Measurements from ENCODE around the gene CNTNAP2. TPM values are rescaled to one million over a fixed set of nuclear protein-coding genes. Genes with fewer than 3 reads are reported as not detected.

The CNTNAP2 gene
- total and polyA plus RNA-seq, 2 of the 8 experiments (the other 6 are each of a cell fraction or from before 2014, with no cell fraction given) = 27.9 to 71.0 TPM

- Histone ChIP-seq H2AK5ac (ENCODE audit: low read depth, low read length) (no peak overlapping the region), H4K8ac (ENCODE audit: extremely low read depth, insufficient read depth, low read length) (no peak overlapping the region), H3K27me3 (replicated peaks in 1 of 4; ENCODE audit: control insufficient read depth in 3 of 4, extremely low read depth in 1 of 4, insufficient read depth in 3 of 4, low read length in 3 of 4) (no peaks in the 10 kb centered on the region), H3K18ac (ENCODE audit: extremely low read depth, low read length) (no peak overlapping the region), H3K23me2 (ENCODE audit: low read depth, low read length) (no peaks in the 10 kb centered on the region), H3K9me3 (ENCODE audit: insufficient read depth in 2 of 2, low read depth in 1 of 2, low read length in 1 of 2) (no peaks in the 10 kb centered on the region), H3K56ac (replicated peaks; ENCODE audit: insufficient read length, low read depth, low read length) (no peak overlapping the region), H3K79me1 (ENCODE audit: low read depth, low read length) (no peaks in the 10 kb centered on the region), H4K91ac (replicated peaks; ENCODE audit: insufficient read length, low read length) (no peak overlapping the region), H3K9ac (replicated peaks in 1 of 4; ENCODE audit: extremely low read depth in 1 of 4, low read depth in 3 of 4, low read length in 3 of 4) (no peak overlapping the region), H4K5ac (ENCODE audit: insufficient read length, low read depth, low read length) (no peak overlapping the region), H3K14ac (ENCODE audit: insufficient read length) (no peak overlapping the region), H2BK20ac (ENCODE audit: low read length) (no peak overlapping the region), H2AFZ (ENCODE audit: low read length) (no peak overlapping the region), H3K79me2 (ENCODE audit: control insufficient read depth in 1 of 2, insufficient read depth in 2 of 2, low read length in 2 of 2) (no peaks in the 10 kb centered on the region), H3K4ac (replicated peaks; ENCODE audit: insufficient read length, low read depth, low read length) (no peak overlapping the region), H3K4me2 (ENCODE audit: insufficient read depth in 1 of 2, low read depth in 2 of 2, low read length in 2 of 2) (no peak overlapping the region), H3K27ac (ENCODE audit: low read depth, low read length) (no peak overlapping the region), H2BK120ac (replicated peaks; ENCODE audit: low read depth, low read length) (no peak overlapping the region), H2BK15ac (ENCODE audit: low read length) (no peak overlapping the region), H3K23ac (ENCODE audit: insufficient read length) (no peak overlapping the region), H3K4me3 (ENCODE audit: extremely low read depth in 1 of 4, insufficient read depth in 2 of 4, low read depth in 3 of 4, low read length in 4 of 4) (no peak overlapping the region), H2BK12ac (ENCODE audit: low read depth, low read length) (no peak overlapping the region), H3K36me3 (ENCODE audit: control insufficient read depth in 2 of 4, insufficient read depth in 4 of 4, low read length in 3 of 4) (no peaks in the 10 kb centered on the region), H3K4me1 (replicated peaks in 1 of 4; ENCODE audit: control insufficient read depth in 3 of 4, insufficient read depth in 4 of 4, low read length in 3 of 4) (no peaks in the 10 kb centered on the region), H4K20me1 (replicated peaks in 1 of 2; ENCODE audit: control insufficient read depth in 1 of 2, insufficient read depth in 2 of 2, low read length in 2 of 2) (no peaks in the 10 kb centered on the region), H2BK5ac (ENCODE audit: low read depth, low read length) (no peak overlapping the region)
- ChIA-PET POLR2A (ENCODE audit: partially characterized antibody) (no interaction called here), CTCF (ENCODE audit: partially characterized antibody) (no interaction called here)
- FAIRE-seq (no peak), DNase-seq (ENCODE audit: low read depth in 1 of 2, low spot score in 2 of 2) (no peak)
- WGBS, 2 experiments (ENCODE audit: extremely low coverage in 1 of 2, insufficient coverage in 1 of 2, insufficient read length in 1 of 2, insufficient replicate concordance in 2 of 2, low coverage in 1 of 2, low lambda C conversion rate in 2 of 2, missing lambda C conversion rate in 1 of 2) = 91% methylated on average over 2 of the region's 2 CpGs; no CpG with 5 or more reads in 1 of the 2 experiments
- TF ChIP-seq USF2 (IDR thresholded peaks at IDR 0.05; ENCODE audit: low read length) (no peak), TAF1 (IDR thresholded peaks at IDR 0.05; ENCODE audit: low read depth, low read length) (no peak), TAF7 (optimal IDR thresholded peaks at IDR 0.05; ENCODE audit: borderline replicate concordance, low read depth, low read length) (no peak), YY1 (IDR thresholded peaks at IDR 0.05; ENCODE audit: low read depth, low read length) (no peak), POU5F1 (IDR thresholded peaks at IDR 0.05; ENCODE audit: low read depth, low read length) (no peak), EP300 (IDR thresholded peaks at IDR 0.05; ENCODE audit: borderline replicate concordance in 1 of 2, low read depth in 2 of 2, low read length in 2 of 2) (no peak), ATF2 (IDR thresholded peaks at IDR 0.05; ENCODE audit: low read length) (no peak), RBBP5 (IDR thresholded peaks at IDR 0.05; ENCODE audit: borderline replicate concordance, low read depth, low read length) (no peak), BRCA1 (IDR thresholded peaks at IDR 0.05; ENCODE audit: low read depth, low read length) (no peak), JUN (IDR thresholded peaks at IDR 0.05; ENCODE audit: low read depth, low read length) (no peak), CBX5 (IDR thresholded peaks at IDR 0.05; ENCODE audit: low read depth, low read length) (no peak), CHD2 (IDR thresholded peaks at IDR 0.05; ENCODE audit: low read length) (no peak)
Observed at GRCh38 chr7:146455091-146455655, 338.6 kb downstream of the CNTNAP2 start.
